ENCODE data around the gene ZWILCH. TPM values are rescaled to one million over a fixed set of nuclear protein-coding genes. Genes with fewer than 3 reads are reported as not detected.
A peak's percentile ranks its signal among the peaks of the same experiment; 100 is the strongest.

The ZWILCH gene
- total RNA-seq, 1 donor from 2014 or later, result 15.5 TPM

DNA sequence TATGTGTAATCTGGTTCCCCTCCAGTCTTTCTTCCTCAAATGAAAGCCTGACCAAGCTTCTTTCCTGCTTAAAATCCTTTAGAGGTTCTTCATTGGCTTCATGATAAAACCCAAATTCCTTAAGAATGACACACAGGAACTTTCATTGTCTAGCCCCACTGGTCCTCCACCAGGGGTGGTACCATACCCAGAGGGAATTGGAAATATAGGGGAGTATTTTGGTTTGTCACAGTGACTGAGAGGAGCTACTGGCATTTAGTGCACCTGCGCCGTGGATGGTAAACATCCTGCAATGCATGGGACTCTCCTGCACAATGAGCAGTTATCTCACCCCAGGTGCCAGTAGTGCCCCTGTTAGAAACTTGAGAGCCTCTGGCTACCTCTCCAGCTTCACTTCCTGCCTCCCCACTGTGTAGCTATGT is 10.8 kb downstream of the ZWILCH start:
- Histone ChIP-seq H3K27me3 (ENCODE audit: insufficient read depth, low read length) (no peaks in the 10 kb centered on the region), H3K4me3 (ENCODE audit: insufficient read depth, low read depth, low read length) (no peak overlapping the region), H3K9ac (ENCODE audit: low read length) (no peak overlapping the region), H3K9me3 (ENCODE audit: insufficient read depth, low read depth, low read length) (no peaks in the 10 kb centered on the region), H3K36me3 (ENCODE audit: insufficient read depth, low read length) (peaks cover 11% of the 10 kb centered on the region), H4K20me1 (ENCODE audit: insufficient read depth, low read length) (no peaks in the 10 kb centered on the region), H2AFZ (ENCODE audit: low read depth, low read length) (no peak overlapping the region), H3K79me2 (ENCODE audit: insufficient read depth, low read length) (no peaks in the 10 kb centered on the region), H3K27ac (ENCODE audit: low read depth, low read length) (no peak overlapping the region), H3K4me1 (ENCODE audit: insufficient read depth, low read length) (peaks cover 9% of the 10 kb centered on the region), H3K4me2 (ENCODE audit: low read length) (peak overlapping the region; percentile 39)
- Mint-ChIP-seq H3K9me3 (ENCODE audit: unreplicated experiment) (no peaks in the 10 kb centered on the region), H3K27me3 (ENCODE audit: low read depth, unreplicated experiment) (no peaks in the 10 kb centered on the region), H3K27ac (ENCODE audit: unreplicated experiment) (no peak overlapping the region), H3K4me3 (ENCODE audit: unreplicated experiment) (no peak overlapping the region), H3K4me1 (ENCODE audit: low read depth, unreplicated experiment) (peaks cover 6% of the 10 kb centered on the region), H3K36me3 (ENCODE audit: low read depth, unreplicated experiment) (no peaks in the 10 kb centered on the region)
- no peak for DNase-seq (ENCODE audit: low read depth)
- no peak for TF ChIP-seq EZH2 (IDR thresholded peaks at IDR 0.05; ENCODE audit: insufficient read depth, low read length)
- TF ChIP-seq, protein P1, sequence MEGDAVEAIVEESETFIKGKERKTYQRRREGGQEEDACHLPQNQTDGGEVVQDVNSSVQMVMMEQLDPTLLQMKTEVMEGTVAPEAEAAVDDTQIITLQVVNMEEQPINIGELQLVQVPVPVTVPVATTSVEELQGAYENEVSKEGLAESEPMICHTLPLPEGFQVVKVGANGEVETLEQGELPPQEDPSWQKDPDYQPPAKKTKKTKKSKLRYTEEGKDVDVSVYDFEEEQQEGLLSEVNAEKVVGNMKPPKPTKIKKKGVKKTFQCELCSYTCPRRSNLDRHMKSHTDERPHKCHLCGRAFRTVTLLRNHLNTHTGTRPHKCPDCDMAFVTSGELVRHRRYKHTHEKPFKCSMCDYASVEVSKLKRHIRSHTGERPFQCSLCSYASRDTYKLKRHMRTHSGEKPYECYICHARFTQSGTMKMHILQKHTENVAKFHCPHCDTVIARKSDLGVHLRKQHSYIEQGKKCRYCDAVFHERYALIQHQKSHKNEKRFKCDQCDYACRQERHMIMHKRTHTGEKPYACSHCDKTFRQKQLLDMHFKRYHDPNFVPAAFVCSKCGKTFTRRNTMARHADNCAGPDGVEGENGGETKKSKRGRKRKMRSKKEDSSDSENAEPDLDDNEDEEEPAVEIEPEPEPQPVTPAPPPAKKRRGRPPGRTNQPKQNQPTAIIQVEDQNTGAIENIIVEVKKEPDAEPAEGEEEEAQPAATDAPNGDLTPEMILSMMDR (IDR thresholded peaks at IDR 0.05; ENCODE audit: insufficient read depth, low read depth, low read length), result no peak
- no peak for FAIRE-seq

DNA sequence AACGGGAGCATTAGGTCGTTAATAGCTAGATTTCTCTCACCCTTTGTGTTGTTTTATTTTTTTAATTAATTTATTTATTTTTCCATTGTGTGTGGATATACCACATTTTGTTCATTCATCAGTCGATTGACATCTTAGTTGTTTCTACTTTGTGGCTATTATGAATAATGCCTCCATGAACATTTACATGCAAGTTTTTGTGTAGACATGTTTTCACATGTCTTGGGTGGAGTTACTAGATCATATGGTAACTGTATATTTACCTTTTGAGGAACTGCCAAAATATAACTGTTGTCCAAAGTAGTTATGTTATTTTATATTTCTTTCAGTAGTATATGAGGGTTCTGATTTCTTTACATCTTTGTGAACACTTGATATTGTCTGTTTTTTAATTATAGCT is 18.8 kb downstream of the ZWILCH start:
- Histone ChIP-seq H2AFZ (ENCODE audit: low read depth, low read length) (no peak overlapping the region), H3K36me3 (ENCODE audit: insufficient read depth, low read length) (peaks cover 11% of the 10 kb centered on the region), H3K4me3 (ENCODE audit: insufficient read depth, low read depth, low read length) (no peak overlapping the region), H3K79me2 (ENCODE audit: insufficient read depth, low read length) (no peaks in the 10 kb centered on the region), H3K9me3 (ENCODE audit: insufficient read depth, low read depth, low read length) (no peaks in the 10 kb centered on the region), H3K27me3 (ENCODE audit: insufficient read depth, low read length) (no peaks in the 10 kb centered on the region), H3K4me1 (ENCODE audit: insufficient read depth, low read length) (no peaks in the 10 kb centered on the region), H3K4me2 (ENCODE audit: low read length) (no peak overlapping the region), H3K9ac (ENCODE audit: low read length) (no peak overlapping the region), H3K27ac (ENCODE audit: low read depth, low read length) (no peak overlapping the region), H4K20me1 (ENCODE audit: insufficient read depth, low read length) (no peaks in the 10 kb centered on the region)
- Mint-ChIP-seq H3K27me3 (ENCODE audit: low read depth, unreplicated experiment) (no peaks in the 10 kb centered on the region), H3K9me3 (ENCODE audit: unreplicated experiment) (no peaks in the 10 kb centered on the region), H3K4me1 (ENCODE audit: low read depth, unreplicated experiment) (no peaks in the 10 kb centered on the region), H3K4me3 (ENCODE audit: unreplicated experiment) (no peak overlapping the region), H3K27ac (ENCODE audit: unreplicated experiment) (no peak overlapping the region), H3K36me3 (ENCODE audit: low read depth, unreplicated experiment) (peaks cover 2% of the 10 kb centered on the region)
- DNase-seq (ENCODE audit: low read depth) (no peak), FAIRE-seq (no peak)
- TF ChIP-seq, protein P1 (IDR thresholded peaks at IDR 0.05; ENCODE audit: insufficient read depth, low read depth, low read length), result no peak
- no peak for TF ChIP-seq EZH2 (IDR thresholded peaks at IDR 0.05; ENCODE audit: insufficient read depth, low read length)

DNA sequence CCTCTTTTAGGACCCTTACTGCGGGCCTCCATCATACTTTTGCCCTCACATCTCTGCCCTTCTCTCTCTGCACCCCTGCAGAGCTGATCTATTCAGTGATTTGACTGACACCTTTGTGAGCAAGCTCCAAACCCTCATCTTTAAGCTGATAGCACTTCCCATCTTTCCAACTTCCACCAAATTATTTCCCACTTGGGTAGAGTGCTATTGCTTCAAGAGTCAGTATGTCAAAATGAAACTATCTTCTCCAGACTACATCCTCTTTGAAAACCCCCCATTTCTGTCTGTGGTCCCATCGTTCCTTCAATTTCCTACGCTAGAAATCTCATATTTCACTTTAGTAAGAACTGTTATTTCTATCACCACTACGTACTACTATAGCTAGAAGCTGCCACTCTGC is 19.7 kb downstream of the ZWILCH start:
- H3K79me2 ChIP-seq (ENCODE audit: insufficient read depth, low read length), result no peaks in the 10 kb centered on the region
- H3K4me3 ChIP-seq (ENCODE audit: insufficient read depth, low read depth, low read length), result no peak overlapping the region
- no peak overlapping the region for H3K9ac ChIP-seq (ENCODE audit: low read length)
- peaks cover 16% of the 10 kb centered on the region for H3K36me3 ChIP-seq (ENCODE audit: insufficient read depth, low read length)
- Mint-ChIP-seq H3K4me3 (ENCODE audit: unreplicated experiment) (no peak overlapping the region), H3K9me3 (ENCODE audit: unreplicated experiment) (no peaks in the 10 kb centered on the region), H3K27me3 (ENCODE audit: low read depth, unreplicated experiment) (no peaks in the 10 kb centered on the region), H3K4me1 (ENCODE audit: low read depth, unreplicated experiment) (no peaks in the 10 kb centered on the region), H3K36me3 (ENCODE audit: low read depth, unreplicated experiment) (peaks cover 2% of the 10 kb centered on the region), H3K27ac (ENCODE audit: unreplicated experiment) (no peak overlapping the region)
- TF ChIP-seq EZH2 (IDR thresholded peaks at IDR 0.05; ENCODE audit: insufficient read depth, low read length), result no peak
- H2AFZ ChIP-seq (ENCODE audit: low read depth, low read length), result no peak overlapping the region
- no peak overlapping the region for H3K4me2 ChIP-seq (ENCODE audit: low read length)
- FAIRE-seq (no peak), DNase-seq (ENCODE audit: low read depth) (no peak)
- H3K27me3 ChIP-seq (ENCODE audit: insufficient read depth, low read length), result no peaks in the 10 kb centered on the region
- no peaks in the 10 kb centered on the region for H3K9me3 ChIP-seq (ENCODE audit: insufficient read depth, low read depth, low read length)
- no peak overlapping the region for H3K27ac ChIP-seq (ENCODE audit: low read depth, low read length)
- H4K20me1 ChIP-seq (ENCODE audit: insufficient read depth, low read length), result no peaks in the 10 kb centered on the region
- no peaks in the 10 kb centered on the region for H3K4me1 ChIP-seq (ENCODE audit: insufficient read depth, low read length)

All from astrocyte (in vitro differentiated cells and primary cell).